ENCODE measurements around the gene CFAP251.

DNA sequence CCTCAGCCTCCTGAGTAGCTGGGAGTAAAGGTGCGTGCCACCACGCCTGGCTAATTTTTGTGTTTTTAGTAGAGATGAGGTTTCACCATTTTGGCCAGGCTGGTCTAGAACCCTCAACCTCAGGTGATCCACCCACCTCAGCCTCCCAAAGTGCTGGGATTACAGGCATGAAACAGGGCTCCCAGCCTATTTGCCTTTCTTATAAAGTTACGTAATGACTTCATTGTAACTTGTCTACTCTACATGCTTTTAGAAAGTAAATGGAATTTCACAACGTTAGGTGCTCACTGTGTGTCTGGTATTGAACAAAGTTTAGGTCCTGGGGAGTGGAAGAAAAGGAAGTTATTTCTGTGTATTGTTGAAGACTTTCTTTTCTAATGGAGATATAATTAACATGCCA lies 12.5 kb downstream of the CFAP251 start:
- TF ChIP-seq, protein P1, sequence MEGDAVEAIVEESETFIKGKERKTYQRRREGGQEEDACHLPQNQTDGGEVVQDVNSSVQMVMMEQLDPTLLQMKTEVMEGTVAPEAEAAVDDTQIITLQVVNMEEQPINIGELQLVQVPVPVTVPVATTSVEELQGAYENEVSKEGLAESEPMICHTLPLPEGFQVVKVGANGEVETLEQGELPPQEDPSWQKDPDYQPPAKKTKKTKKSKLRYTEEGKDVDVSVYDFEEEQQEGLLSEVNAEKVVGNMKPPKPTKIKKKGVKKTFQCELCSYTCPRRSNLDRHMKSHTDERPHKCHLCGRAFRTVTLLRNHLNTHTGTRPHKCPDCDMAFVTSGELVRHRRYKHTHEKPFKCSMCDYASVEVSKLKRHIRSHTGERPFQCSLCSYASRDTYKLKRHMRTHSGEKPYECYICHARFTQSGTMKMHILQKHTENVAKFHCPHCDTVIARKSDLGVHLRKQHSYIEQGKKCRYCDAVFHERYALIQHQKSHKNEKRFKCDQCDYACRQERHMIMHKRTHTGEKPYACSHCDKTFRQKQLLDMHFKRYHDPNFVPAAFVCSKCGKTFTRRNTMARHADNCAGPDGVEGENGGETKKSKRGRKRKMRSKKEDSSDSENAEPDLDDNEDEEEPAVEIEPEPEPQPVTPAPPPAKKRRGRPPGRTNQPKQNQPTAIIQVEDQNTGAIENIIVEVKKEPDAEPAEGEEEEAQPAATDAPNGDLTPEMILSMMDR (IDR thresholded peaks at IDR 0.05) = no peak
- TF ChIP-seq POLR2A (IDR thresholded peaks at IDR 0.05) = no peak
